A673 (cell line): ENCODE data around the gene S100A10. TPM values are rescaled to one million over a fixed set of nuclear protein-coding genes. Genes with fewer than 3 reads are reported as not detected.
A peak's percentile ranks its signal among the peaks of the same experiment; 100 is the strongest.

ENCODE experiments used
- BruUV-seq: library from RNA; stranded (reverse); fragments of 400-500 nt; replicated peaks from 2 replicates; lab custom pipeline; 2021; lab: Mats Ljungman, UMichigan
- CTCF ChIA-PET: fragments of 300-600 bp; sonication (Branson Sonifier 250); formaldehyde crosslinking; loops from one replicate; lab custom pipeline; 2022; ENCODE audit warnings: antibody characterized with exemption; lab: Charles Lee
- POLR2A ChIA-PET: fragments of 300-600 bp; sonication (Branson Sonifier 250); formaldehyde crosslinking; loops from one replicate; lab custom pipeline; 2022; ENCODE audit warnings: antibody characterized with exemption; ENCODE audit not compliant: low non-redundant PET; lab: Charles Lee
- DNase-seq: peaks from one replicate; pipeline ENCODE4 v3.0.0-alpha.2; 2015; ENCODE audit warnings: low spot score
- H3K27ac ChIP-seq: fragments of 200-600 bp; sonication (generic); 2 replicates; pipeline ENCODE4 v1.5.1; 2016; ENCODE audit warnings: mixed run types, low read depth, mild to moderate bottlenecking, mixed read lengths, antibody characterized with exemption, low read length; ENCODE audit not compliant: poor library complexity, severe bottlenecking
- H3K27me3 ChIP-seq: fragments of 200-600 bp; sonication (generic); replicated peaks from 2 replicates; pipeline ENCODE4 v1.6.1; 2017; ENCODE audit warnings: mixed run types, low read depth, mild to moderate bottlenecking, mixed read lengths, antibody characterized with exemption, low read length; ENCODE audit not compliant: insufficient read depth, poor library complexity
- H3K36me3 ChIP-seq: fragments of 200-600 bp; sonication (generic); 2 replicates; pipeline ENCODE4 v1.6.1; 2016; ENCODE audit warnings: mixed run types, mild to moderate bottlenecking, mixed read lengths, antibody characterized with exemption, low read length; ENCODE audit not compliant: insufficient read depth, poor library complexity, severe bottlenecking
- H3K4me1 ChIP-seq: fragments of 200-600 bp; sonication (generic); 2 replicates; pipeline ENCODE4 v1.6.1; 2017; ENCODE audit warnings: mixed run types, mild to moderate bottlenecking, mixed read lengths, antibody characterized with exemption, low read length; ENCODE audit not compliant: insufficient read depth, poor library complexity, severe bottlenecking
- H3K4me3 ChIP-seq: fragments of 200-600 bp; sonication (generic); 2 replicates; pipeline ENCODE4 v1.5.1; 2016; ENCODE audit warnings: low read depth, mixed run types, mild to moderate bottlenecking, mixed read lengths, low read length; ENCODE audit not compliant: poor library complexity, severe bottlenecking
- H3K9me3 ChIP-seq: fragments of 200-600 bp; sonication (generic); 2 replicates; pipeline ENCODE4 v1.6.1; 2016; ENCODE audit warnings: mixed run types, low read depth, mild to moderate bottlenecking, mixed read lengths, antibody characterized with exemption, low read length; ENCODE audit not compliant: poor library complexity, severe bottlenecking
- CTCF ChIP-seq: fragments of 300-800, 200-600 bp; sonication (generic); conservative IDR thresholded peaks from 2 replicates; pipeline ENCODE4 v1.5.1; 2017; ENCODE audit warnings: low read depth, mild to moderate bottlenecking, antibody characterized with exemption, low read length, moderate library complexity, mixed read lengths
- EZH2 ChIP-seq: fragments of 200-600 bp; sonication (generic); IDR thresholded peaks from 2 replicates; pipeline ENCODE4 v1.6.1; 2017; ENCODE audit warnings: borderline replicate concordance, low read depth, mild to moderate bottlenecking, mixed read lengths, antibody characterized with exemption, low read length; ENCODE audit not compliant: poor library complexity, severe bottlenecking
- intact Hi-C: fragments of 100-400 bp; cut with micrococcal nuclease; formaldehyde crosslinking; loops from one replicate; pipeline ENCODE4 v1.10.0; 2022; ENCODE audit not compliant: unreplicated experiment
- total RNA-seq: library from RNA; stranded (reverse); gene quantifications from 2 replicates; pipeline ENCODE4 v1.2.3, GENCODE V29; 2021

The S100A10 gene
- total RNA-seq, 1 experiment from 2014 or later = 42.4 TPM

- BruUV-seq = no TSS peak
- intact Hi-C loops = no loop called here
- peaks cover 6% of the 10 kb centered on the region for H3K36me3 ChIP-seq
- no peak for TF ChIP-seq EZH2
- no peak for TF ChIP-seq CTCF
- no peaks in the 10 kb centered on the region for H3K9me3 ChIP-seq
- no peak overlapping the region for H3K27ac ChIP-seq
- CTCF ChIA-PET = no interaction called here
- H3K4me3 ChIP-seq = no peak overlapping the region
- POLR2A ChIA-PET = no interaction called here
- H3K27me3 ChIP-seq = peaks cover 22% of the 10 kb centered on the region
- H3K4me1 ChIP-seq = peaks cover 13% of the 10 kb centered on the region
- peak; percentile 71 for DNase-seq
Measured at GRCh38 chr1:151980287-151981177, 13.1 kb downstream of the S100A10 start.

GRCh38 chr1:151978922-151979321 is 14.7 kb downstream of the S100A10 start:
- BruUV-seq = no TSS peak
- Histone ChIP-seq H3K4me1 (peaks cover 13% of the 10 kb centered on the region), H3K27ac (no peak overlapping the region), H3K27me3 (peaks cover 29% of the 10 kb centered on the region), H3K36me3 (no peaks in the 10 kb centered on the region), H3K9me3 (no peaks in the 10 kb centered on the region), H3K4me3 (no peak overlapping the region)
- intact Hi-C loops = no loop called here
- POLR2A ChIA-PET = no interaction called here
- CTCF ChIA-PET = interaction anchor here (0.6 kb wide), 1 partner anchor 23 kb away, joined by 4 read pairs; no protein-coding TSS in a partner anchor
- TF ChIP-seq CTCF (no peak), EZH2 (no peak)
- DNase-seq = no peak

GRCh38 chr1:151977662-151978230 is 15.9 kb downstream of the S100A10 start:
- CTCF ChIA-PET = interaction anchor here (1.4 kb wide), 1 partner anchor 24 kb away, joined by 6 read pairs; no protein-coding TSS in a partner anchor
- Histone ChIP-seq H3K4me1 (peaks cover 18% of the 10 kb centered on the region), H3K9me3 (no peaks in the 10 kb centered on the region), H3K27me3 (peaks cover 29% of the 10 kb centered on the region), H3K27ac (no peak overlapping the region), H3K4me3 (no peak overlapping the region), H3K36me3 (no peaks in the 10 kb centered on the region)
- no peak for DNase-seq
- TF ChIP-seq EZH2 (no peak), CTCF (no peak)
- no TSS peak for BruUV-seq
- intact Hi-C loops = no loop called here
- POLR2A ChIA-PET = no interaction called here
